Ishikawa (cell line): ENCODE measurements around the gene PPP2R5E.

Experiments
- CEBPB ChIP-seq: IDR thresholded peaks from 2 replicates; pipeline ENCODE4 v1.6.1; 2012
- CREB1 ChIP-seq: IDR thresholded peaks from 2 replicates; pipeline ENCODE4 v1.6.1; 2012; ENCODE audit warnings: low read depth
- EGR1 ChIP-seq: IDR thresholded peaks from 2 replicates; pipeline ENCODE4 v1.6.1; 2012
- EP300 ChIP-seq: IDR thresholded peaks from 2 replicates; pipeline ENCODE4 v1.6.1; 2012; ENCODE audit warnings: borderline replicate concordance
- FOXM1 ChIP-seq: IDR thresholded peaks from 2 replicates; pipeline ENCODE4 v1.6.1; 2012; ENCODE audit warnings: low read depth, borderline replicate concordance
- MAX ChIP-seq: IDR thresholded peaks from 2 replicates; pipeline ENCODE4 v1.6.1; 2012
- NFIC ChIP-seq: IDR thresholded peaks from 2 replicates; pipeline ENCODE4 v1.6.1; 2012
- RAD21 ChIP-seq: IDR thresholded peaks from 2 replicates; pipeline ENCODE4 v1.6.1; 2012; ENCODE audit warnings: low read depth
- TAF1 ChIP-seq: IDR thresholded peaks from 2 replicates; pipeline ENCODE4 v1.6.1; 2012; ENCODE audit warnings: low read depth, mild to moderate bottlenecking
- TCF12 ChIP-seq: IDR thresholded peaks from 2 replicates; pipeline ENCODE4 v1.6.1; 2012; ENCODE audit warnings: low read depth
- TEAD4 ChIP-seq: IDR thresholded peaks from 2 replicates; pipeline ENCODE4 v1.6.1; 2012
- USF1 ChIP-seq: IDR thresholded peaks from 2 replicates; pipeline ENCODE4 v1.6.1; 2012
- YY1 ChIP-seq: IDR thresholded peaks from 2 replicates; pipeline ENCODE4 v1.6.1; 2012; ENCODE audit warnings: low read depth
- ZBTB7A ChIP-seq: IDR thresholded peaks from 2 replicates; pipeline ENCODE4 v1.6.1; 2012; ENCODE audit warnings: low read depth
- TF ChIP-seq, protein P1 (sequence below): IDR thresholded peaks from 2 replicates; pipeline ENCODE4 v1.6.1; 2012; ENCODE audit warnings: low read depth, mild to moderate bottlenecking

PPP2R5E gene

GRCh38 chr14:63515240-63515639 is 27.9 kb downstream of the PPP2R5E start:
- TF ChIP-seq CEBPB (no peak), EP300 (no peak), TAF1 (no peak), TCF12 (no peak), CREB1 (no peak), MAX (no peak), YY1 (no peak), NFIC (no peak), USF1 (no peak)

DNA sequence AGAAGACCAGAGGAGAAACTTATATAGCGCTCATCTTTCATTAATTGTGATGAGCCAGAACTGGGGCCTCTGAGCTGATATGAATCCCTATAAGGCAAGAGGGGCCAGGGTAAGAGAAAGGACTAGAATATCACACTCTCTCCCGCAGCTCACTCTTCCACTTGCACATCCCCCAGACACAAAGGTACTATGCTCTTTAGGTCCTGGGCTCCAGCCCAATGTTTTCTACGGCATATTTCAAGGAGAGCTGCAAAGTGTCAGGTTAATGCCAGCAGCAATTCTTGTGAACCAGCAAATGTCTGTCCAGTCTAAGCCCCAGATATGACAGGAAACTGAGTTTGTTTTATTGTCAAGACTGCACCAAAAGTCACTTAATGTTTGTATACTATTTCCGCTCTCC is 29.4 kb downstream of the PPP2R5E start:
- no peak for TF ChIP-seq CREB1
- TF ChIP-seq ZBTB7A: no peak
- TF ChIP-seq EP300: no peak
- TF ChIP-seq CEBPB: no peak
- no peak for TF ChIP-seq MAX
- no peak for TF ChIP-seq USF1
- TF ChIP-seq TCF12: no peak
- TF ChIP-seq TAF1: no peak
- no peak for TF ChIP-seq FOXM1
- no peak for TF ChIP-seq TEAD4
- no peak for TF ChIP-seq EGR1
- TF ChIP-seq RAD21: no peak
- TF ChIP-seq YY1: no peak
- no peak for TF ChIP-seq NFIC

DNA sequence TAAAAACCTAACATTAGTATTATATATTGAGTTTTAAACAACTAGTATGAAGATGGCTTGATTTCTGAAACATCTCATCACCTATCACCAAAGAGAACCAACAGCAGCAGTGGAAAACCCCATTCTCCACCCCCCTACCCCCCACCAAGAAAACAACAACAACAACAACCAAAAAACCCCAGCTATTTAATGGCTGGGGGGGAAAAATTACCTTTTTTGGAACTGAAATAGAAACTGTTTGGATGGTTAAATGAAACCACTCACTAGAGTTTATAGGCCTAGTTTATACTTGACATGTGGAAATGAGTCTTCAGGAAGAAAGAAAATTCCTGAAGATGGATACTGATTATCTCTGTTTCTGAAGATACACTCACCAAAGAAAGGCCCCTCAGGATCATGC is 30.3 kb downstream of the PPP2R5E start:
- no peak for TF ChIP-seq MAX
- no peak for TF ChIP-seq CEBPB

- TF ChIP-seq MAX: no peak
- TF ChIP-seq EGR1: no peak
- TF ChIP-seq, protein P1, sequence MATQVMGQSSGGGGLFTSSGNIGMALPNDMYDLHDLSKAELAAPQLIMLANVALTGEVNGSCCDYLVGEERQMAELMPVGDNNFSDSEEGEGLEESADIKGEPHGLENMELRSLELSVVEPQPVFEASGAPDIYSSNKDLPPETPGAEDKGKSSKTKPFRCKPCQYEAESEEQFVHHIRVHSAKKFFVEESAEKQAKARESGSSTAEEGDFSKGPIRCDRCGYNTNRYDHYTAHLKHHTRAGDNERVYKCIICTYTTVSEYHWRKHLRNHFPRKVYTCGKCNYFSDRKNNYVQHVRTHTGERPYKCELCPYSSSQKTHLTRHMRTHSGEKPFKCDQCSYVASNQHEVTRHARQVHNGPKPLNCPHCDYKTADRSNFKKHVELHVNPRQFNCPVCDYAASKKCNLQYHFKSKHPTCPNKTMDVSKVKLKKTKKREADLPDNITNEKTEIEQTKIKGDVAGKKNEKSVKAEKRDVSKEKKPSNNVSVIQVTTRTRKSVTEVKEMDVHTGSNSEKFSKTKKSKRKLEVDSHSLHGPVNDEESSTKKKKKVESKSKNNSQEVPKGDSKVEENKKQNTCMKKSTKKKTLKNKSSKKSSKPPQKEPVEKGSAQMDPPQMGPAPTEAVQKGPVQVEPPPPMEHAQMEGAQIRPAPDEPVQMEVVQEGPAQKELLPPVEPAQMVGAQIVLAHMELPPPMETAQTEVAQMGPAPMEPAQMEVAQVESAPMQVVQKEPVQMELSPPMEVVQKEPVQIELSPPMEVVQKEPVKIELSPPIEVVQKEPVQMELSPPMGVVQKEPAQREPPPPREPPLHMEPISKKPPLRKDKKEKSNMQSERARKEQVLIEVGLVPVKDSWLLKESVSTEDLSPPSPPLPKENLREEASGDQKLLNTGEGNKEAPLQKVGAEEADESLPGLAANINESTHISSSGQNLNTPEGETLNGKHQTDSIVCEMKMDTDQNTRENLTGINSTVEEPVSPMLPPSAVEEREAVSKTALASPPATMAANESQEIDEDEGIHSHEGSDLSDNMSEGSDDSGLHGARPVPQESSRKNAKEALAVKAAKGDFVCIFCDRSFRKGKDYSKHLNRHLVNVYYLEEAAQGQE: no peak
- no peak for TF ChIP-seq ZBTB7A
- no peak for TF ChIP-seq EP300
- TF ChIP-seq TCF12: no peak
Measured at GRCh38 chr14:63510538-63510937, 32.6 kb downstream of the PPP2R5E start.

- TF ChIP-seq EP300 (no peak), RAD21 (no peak), CEBPB (no peak), FOXM1 (no peak), USF1 (no peak), TEAD4 (no peak), CREB1 (no peak), TCF12 (no peak), EGR1 (no peak), MAX (no peak), YY1 (no peak), NFIC (no peak), ZBTB7A (no peak)
- TF ChIP-seq, protein P1: no peak
Measured at GRCh38 chr14:63508033-63508432, 35.1 kb downstream of the PPP2R5E start.

- no peak for TF ChIP-seq TEAD4
- TF ChIP-seq CEBPB: no peak
Measured at GRCh38 chr14:63504648-63505047, 38.5 kb downstream of the PPP2R5E start.
